Liver (tissue), 9 donors: Measurements from ENCODE around the gene VWCE. TPM values are rescaled to one million over a fixed set of nuclear protein-coding genes. Genes with fewer than 3 reads are reported as not detected.

ENCODE experiments used
- DNase-seq: peaks from one replicate; pipeline ENCODE4 v3.0.0-alpha.2; 2017; ENCODE audit warnings: low spot score
- H3K27ac ChIP-seq, 2 donors: one replicate each; pipeline ENCODE4 v1.7.0; 2013; ENCODE audit warnings: inconsistent platforms in 2 of 2, low read length in 2 of 2, control low read depth in 1 of 2, low read depth in 1 of 2, mild to moderate bottlenecking in 1 of 2
- H3K27me3 ChIP-seq, 4 donors: one replicate each; pipeline versions ENCODE4 v1.6.1 to v1.7.0; 2013; ENCODE audit warnings: low read length in 3 of 4, inconsistent platforms in 1 of 4, mild to moderate bottlenecking in 1 of 4, moderate library complexity in 1 of 4; ENCODE audit not compliant: control insufficient read depth in 4 of 4, insufficient read depth in 4 of 4
- H3K36me3 ChIP-seq, 4 donors: one replicate each; pipeline versions ENCODE4 v1.6.1 to v1.7.0; 2013; ENCODE audit warnings: low read length in 3 of 4, mild to moderate bottlenecking in 3 of 4, low read depth in 1 of 4, moderate library complexity in 1 of 4; ENCODE audit not compliant: control insufficient read depth in 4 of 4, insufficient read depth in 3 of 4
- H3K4me1 ChIP-seq, 4 donors: one replicate each; pipeline versions ENCODE4 v1.6.1 to v1.7.0; 2013; ENCODE audit warnings: low read length in 3 of 4, mild to moderate bottlenecking in 3 of 4, moderate library complexity in 1 of 4; ENCODE audit not compliant: control insufficient read depth in 4 of 4, insufficient read depth in 4 of 4
- H3K4me3 ChIP-seq, 3 donors: one replicate each; pipeline versions ENCODE4 v1.6.1 to v1.7.0; 2013; ENCODE audit warnings: low read length in 3 of 3, control low read depth in 1 of 3, low read depth in 1 of 3, mild to moderate bottlenecking in 1 of 3
- H3K9ac ChIP-seq, 2 donors: one replicate each; pipeline ENCODE4 v1.7.0; 2013; ENCODE audit warnings: low read length in 2 of 2, mild to moderate bottlenecking in 2 of 2, moderate library complexity in 2 of 2, control low read depth in 1 of 2, low read depth in 1 of 2
- H3K9me3 ChIP-seq, 4 donors: one replicate each; pipeline versions ENCODE4 v1.6.1 to v1.7.0; 2013; ENCODE audit warnings: low read length in 3 of 4; ENCODE audit not compliant: control insufficient read depth in 4 of 4
- FOXA1 ChIP-seq: IDR thresholded peaks from 2 replicates; pipeline ENCODE4 v1.6.1; 2016; ENCODE audit warnings: antibody characterized with exemption
- GABPA ChIP-seq, 2 donors: IDR thresholded peaks in 1 of 2; conservative IDR thresholded peaks in 1 of 2; 2 replicates each; pipeline ENCODE4 v1.6.1; 2016; ENCODE audit warnings: antibody characterized with exemption in 2 of 2, mild to moderate bottlenecking in 1 of 2, moderate library complexity in 1 of 2
- HNF4A ChIP-seq, 2 donors: conservative IDR thresholded peaks; 2 replicates each; pipeline ENCODE4 v1.6.1; 2016; ENCODE audit warnings: antibody characterized with exemption in 2 of 2, mild to moderate bottlenecking in 2 of 2
- JUND ChIP-seq, 2 donors: IDR thresholded peaks; 2 replicates each; pipeline ENCODE4 v1.6.1; 2016; ENCODE audit warnings: antibody characterized with exemption in 2 of 2
- MAX ChIP-seq: IDR thresholded peaks from 2 replicates; pipeline ENCODE4 v1.6.1; 2016; ENCODE audit warnings: antibody characterized with exemption
- NR2F2 ChIP-seq: IDR thresholded peaks from 2 replicates; pipeline ENCODE4 v1.6.1; 2016; ENCODE audit warnings: antibody characterized with exemption
- RAD21 ChIP-seq, 2 donors: IDR thresholded peaks; 2 replicates each; pipeline ENCODE4 v1.6.1; 2016; ENCODE audit warnings: antibody characterized with exemption in 2 of 2, mild to moderate bottlenecking in 2 of 2
- RXRA ChIP-seq, 2 donors: IDR thresholded peaks; 2 replicates each; pipeline ENCODE4 v1.6.1; 2017 to 2018; ENCODE audit warnings: antibody characterized with exemption in 2 of 2, mild to moderate bottlenecking in 1 of 2
- SP1 ChIP-seq: IDR thresholded peaks from 2 replicates; pipeline ENCODE4 v1.6.1; 2018; ENCODE audit warnings: antibody characterized with exemption, mild to moderate bottlenecking
- TAF1 ChIP-seq: conservative IDR thresholded peaks from 2 replicates; pipeline ENCODE4 v1.6.1; 2016; ENCODE audit warnings: antibody characterized with exemption, mild to moderate bottlenecking
- YY1 ChIP-seq: IDR thresholded peaks from 2 replicates; pipeline ENCODE4 v1.6.1; 2016; ENCODE audit warnings: antibody characterized with exemption, mild to moderate bottlenecking
- WGBS: extraction: QIAGEN DNeasy Blood & Tissue Kit; methylation state at CpG from one replicate; pipeline ENCODE4 v1.1.7; 2013; 5-methylcytosine and 5-hydroxymethylcytosine counted together
- polyA plus RNA-seq, 2 donors: library from polyadenylated mRNA; stranded (reverse) in 1 of 2; unstranded in 1 of 2; fragments of 200-250 nt in 1 of 2; fragments of >200 nt in 1 of 2; fragmentation: Nextera tagmentation in 1 of 2; extraction: Ambion mirVana in 1 of 2; gene quantifications; one replicate each; pipeline versions ENCODE4 v1.2.1 to v1.2.3, GENCODE V29; 2013 to 2015
- total RNA-seq, 2 donors: library from RNA; depleted of rRNA; stranded (reverse); fragments of >200 nt; gene quantifications; one replicate each; pipeline ENCODE4 v1.2.3, GENCODE V29; 2014
- TF ChIP-seq, protein P1 (sequence below): IDR thresholded peaks from 2 replicates; pipeline ENCODE4 v1.6.1; 2016; ENCODE audit warnings: antibody characterized with exemption, mild to moderate bottlenecking
- TF ChIP-seq, protein P2 (sequence below): IDR thresholded peaks from 2 replicates; pipeline ENCODE4 v1.6.1; 2016; ENCODE audit warnings: antibody characterized with exemption
- donor health status: healthy.
- donor health status: healthy.
- donor health status: healthy.
- donor health status: healthy.
- donor health status: healthy.

Gene VWCE
- total and polyA plus RNA-seq, 4 donors: 1.9 to 6.0 (median 2.7) TPM

DNA sequence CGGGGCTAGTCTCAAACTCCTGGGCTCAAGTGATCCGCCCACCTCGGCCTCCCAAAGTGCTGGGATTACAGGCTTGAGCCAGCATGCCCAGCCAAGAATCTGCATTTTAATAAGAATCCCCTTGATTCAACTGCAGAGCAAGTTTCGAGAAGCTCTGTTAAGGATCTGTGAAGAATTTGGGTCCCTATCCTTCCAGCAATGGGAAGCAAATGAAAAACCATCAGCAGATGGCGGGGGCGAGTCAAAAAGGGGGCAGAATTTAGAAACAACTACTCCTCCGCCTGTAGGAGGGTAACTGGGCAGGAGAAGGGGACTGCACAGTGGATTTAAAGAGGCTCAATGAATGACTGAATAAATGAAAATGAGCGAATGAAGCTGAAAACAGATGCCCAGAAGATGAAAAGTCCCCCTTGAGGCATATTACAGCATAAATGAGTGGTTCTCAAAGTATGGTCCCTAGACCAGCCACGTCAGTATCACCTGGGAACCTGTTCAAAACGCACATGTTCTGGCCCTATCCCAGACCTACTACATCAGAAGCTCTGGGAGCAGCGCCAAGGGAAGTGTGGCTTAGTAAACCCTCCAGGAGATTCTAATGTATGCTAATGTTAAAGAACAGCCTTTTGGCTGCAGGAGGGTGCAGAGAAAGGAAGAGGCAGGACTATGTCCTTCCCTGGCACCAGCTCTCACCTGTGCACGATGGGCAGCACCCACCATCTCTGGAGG is 15.0 kb downstream of the VWCE start:
- DNase-seq: no peak
- H3K27me3 ChIP-seq: no peaks in the 10 kb centered on the region

DNA sequence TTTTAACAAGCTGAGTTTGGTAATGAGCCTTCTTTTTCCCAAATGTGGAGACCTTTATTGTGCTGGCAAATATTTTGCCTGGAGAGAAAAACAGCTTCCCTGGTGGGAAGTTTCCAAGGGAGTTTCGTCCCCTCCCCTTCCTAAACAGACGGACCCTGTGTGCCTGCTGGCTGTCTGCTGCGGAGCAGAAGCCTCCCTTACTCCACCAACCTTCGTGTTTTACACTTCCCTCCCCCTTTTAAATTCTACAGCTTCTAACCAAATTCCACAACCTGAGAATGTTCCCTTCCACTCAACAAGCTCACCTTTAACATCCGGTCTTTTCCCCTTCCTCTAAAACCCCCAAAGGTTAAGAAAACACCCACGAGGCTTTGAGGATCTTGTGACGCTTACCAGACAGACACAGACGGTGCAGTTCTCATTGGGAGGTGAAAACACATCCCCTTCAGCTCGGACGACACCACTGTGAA is 17.1 kb downstream of the VWCE start:
- Histone ChIP-seq H3K27ac (no peak overlapping the region), H3K4me1 (peaks cover 0 to 2% (median 0%) of the 10 kb centered on the region in 4 donors), H3K36me3 (no peaks in the 10 kb centered on the region), H3K4me3 (no peak overlapping the region), H3K9ac (no peak overlapping the region), H3K9me3 (no peaks in the 10 kb centered on the region), H3K27me3 (no peaks in the 10 kb centered on the region)
- TF ChIP-seq SP1 (no peak), YY1 (no peak), MAX (no peak), GABPA (IDR thresholded peaks at IDR 0.05 in 1 of 2, conservative IDR thresholded peaks at IDR 0.05 in 1 of 2) (no peak), RXRA (IDR thresholded peaks at IDR 0.05) (no peak), FOXA1 (no peak), RAD21 (IDR thresholded peaks at IDR 0.05) (no peak), TAF1 (no peak)
- TF ChIP-seq, protein P1, sequence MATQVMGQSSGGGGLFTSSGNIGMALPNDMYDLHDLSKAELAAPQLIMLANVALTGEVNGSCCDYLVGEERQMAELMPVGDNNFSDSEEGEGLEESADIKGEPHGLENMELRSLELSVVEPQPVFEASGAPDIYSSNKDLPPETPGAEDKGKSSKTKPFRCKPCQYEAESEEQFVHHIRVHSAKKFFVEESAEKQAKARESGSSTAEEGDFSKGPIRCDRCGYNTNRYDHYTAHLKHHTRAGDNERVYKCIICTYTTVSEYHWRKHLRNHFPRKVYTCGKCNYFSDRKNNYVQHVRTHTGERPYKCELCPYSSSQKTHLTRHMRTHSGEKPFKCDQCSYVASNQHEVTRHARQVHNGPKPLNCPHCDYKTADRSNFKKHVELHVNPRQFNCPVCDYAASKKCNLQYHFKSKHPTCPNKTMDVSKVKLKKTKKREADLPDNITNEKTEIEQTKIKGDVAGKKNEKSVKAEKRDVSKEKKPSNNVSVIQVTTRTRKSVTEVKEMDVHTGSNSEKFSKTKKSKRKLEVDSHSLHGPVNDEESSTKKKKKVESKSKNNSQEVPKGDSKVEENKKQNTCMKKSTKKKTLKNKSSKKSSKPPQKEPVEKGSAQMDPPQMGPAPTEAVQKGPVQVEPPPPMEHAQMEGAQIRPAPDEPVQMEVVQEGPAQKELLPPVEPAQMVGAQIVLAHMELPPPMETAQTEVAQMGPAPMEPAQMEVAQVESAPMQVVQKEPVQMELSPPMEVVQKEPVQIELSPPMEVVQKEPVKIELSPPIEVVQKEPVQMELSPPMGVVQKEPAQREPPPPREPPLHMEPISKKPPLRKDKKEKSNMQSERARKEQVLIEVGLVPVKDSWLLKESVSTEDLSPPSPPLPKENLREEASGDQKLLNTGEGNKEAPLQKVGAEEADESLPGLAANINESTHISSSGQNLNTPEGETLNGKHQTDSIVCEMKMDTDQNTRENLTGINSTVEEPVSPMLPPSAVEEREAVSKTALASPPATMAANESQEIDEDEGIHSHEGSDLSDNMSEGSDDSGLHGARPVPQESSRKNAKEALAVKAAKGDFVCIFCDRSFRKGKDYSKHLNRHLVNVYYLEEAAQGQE: no peak
- 76% methylated on average over 10 of the region's 10 CpGs for WGBS
- DNase-seq: no peak

More for the DNA sequence above, 15.0 kb downstream of the VWCE start:
- Histone ChIP-seq H3K4me3 (no peak overlapping the region), H3K9ac (no peak overlapping the region), H3K27ac (no peak overlapping the region), H3K4me1 (peaks cover 0 to 2% (median 0%) of the 10 kb centered on the region in 4 donors), H3K9me3 (no peaks in the 10 kb centered on the region), H3K36me3 (peaks cover 0 to 3% (median 0%) of the 10 kb centered on the region in 4 donors)
- WGBS: 86% methylated on average over 12 of the region's 12 CpGs
- TF ChIP-seq RXRA (IDR thresholded peaks at IDR 0.05) (no peak), HNF4A (conservative IDR thresholded peaks at IDR 0.05) (no peak), TAF1 (no peak), NR2F2 (no peak), JUND (IDR thresholded peaks at IDR 0.05) (no peak), RAD21 (IDR thresholded peaks at IDR 0.05) (no peak), GABPA (IDR thresholded peaks at IDR 0.05 in 1 of 2, conservative IDR thresholded peaks at IDR 0.05 in 1 of 2) (no peak)
- TF ChIP-seq, protein P2, sequence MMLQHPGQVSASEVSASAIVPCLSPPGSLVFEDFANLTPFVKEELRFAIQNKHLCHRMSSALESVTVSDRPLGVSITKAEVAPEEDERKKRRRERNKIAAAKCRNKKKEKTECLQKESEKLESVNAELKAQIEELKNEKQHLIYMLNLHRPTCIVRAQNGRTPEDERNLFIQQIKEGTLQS: no peak
